ENCODE data around the gene VWA3B. TPM values are rescaled to one million over a fixed set of nuclear protein-coding genes. Genes with fewer than 3 reads are reported as not detected.

Gene VWA3B
- total RNA-seq, 1 donor from 2014 or later, result 4.1 TPM

GRCh38 chr2:98308068-98308467 lies 221.1 kb downstream of the VWA3B start:
- H3K27me3 Mint-ChIP-seq, result peaks cover 26% of the 10 kb centered on the region
- TF ChIP-seq, protein P1, sequence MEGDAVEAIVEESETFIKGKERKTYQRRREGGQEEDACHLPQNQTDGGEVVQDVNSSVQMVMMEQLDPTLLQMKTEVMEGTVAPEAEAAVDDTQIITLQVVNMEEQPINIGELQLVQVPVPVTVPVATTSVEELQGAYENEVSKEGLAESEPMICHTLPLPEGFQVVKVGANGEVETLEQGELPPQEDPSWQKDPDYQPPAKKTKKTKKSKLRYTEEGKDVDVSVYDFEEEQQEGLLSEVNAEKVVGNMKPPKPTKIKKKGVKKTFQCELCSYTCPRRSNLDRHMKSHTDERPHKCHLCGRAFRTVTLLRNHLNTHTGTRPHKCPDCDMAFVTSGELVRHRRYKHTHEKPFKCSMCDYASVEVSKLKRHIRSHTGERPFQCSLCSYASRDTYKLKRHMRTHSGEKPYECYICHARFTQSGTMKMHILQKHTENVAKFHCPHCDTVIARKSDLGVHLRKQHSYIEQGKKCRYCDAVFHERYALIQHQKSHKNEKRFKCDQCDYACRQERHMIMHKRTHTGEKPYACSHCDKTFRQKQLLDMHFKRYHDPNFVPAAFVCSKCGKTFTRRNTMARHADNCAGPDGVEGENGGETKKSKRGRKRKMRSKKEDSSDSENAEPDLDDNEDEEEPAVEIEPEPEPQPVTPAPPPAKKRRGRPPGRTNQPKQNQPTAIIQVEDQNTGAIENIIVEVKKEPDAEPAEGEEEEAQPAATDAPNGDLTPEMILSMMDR (conservative IDR thresholded peaks at IDR 0.05), result no peak
- H3K4me1 Mint-ChIP-seq (ENCODE audit: unreplicated experiment), result peaks cover 9% of the 10 kb centered on the region
- no peak overlapping the region for H3K4me3 Mint-ChIP-seq
- no peaks in the 10 kb centered on the region for H3K9me3 Mint-ChIP-seq
- no peak for DNase-seq (ENCODE audit: extremely low spot score, unreplicated experiment)
- no peaks in the 10 kb centered on the region for H3K36me3 Mint-ChIP-seq
- H3K27ac Mint-ChIP-seq, result no peak overlapping the region

DNA sequence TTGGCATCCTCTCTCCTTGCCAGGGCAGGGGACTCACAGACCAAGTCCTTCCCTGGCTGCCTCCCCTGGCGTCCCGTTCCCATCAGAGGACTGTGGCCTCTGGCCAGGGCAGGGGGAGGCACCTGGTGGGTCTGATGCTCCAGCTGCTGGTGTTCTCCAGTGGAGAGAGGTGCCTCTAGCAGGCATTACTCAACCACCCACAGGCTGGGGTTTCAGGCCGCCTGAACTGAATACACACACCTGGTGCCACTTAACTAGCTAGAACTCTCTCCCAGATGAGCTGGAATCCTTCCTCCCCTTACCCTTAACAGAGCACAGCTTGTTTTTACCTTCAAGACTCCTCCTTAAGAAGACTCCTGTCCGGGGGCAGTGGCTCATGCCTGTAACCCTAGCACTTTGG lies 221.6 kb downstream of the VWA3B start:
- H3K27ac Mint-ChIP-seq, result no peak overlapping the region
- H3K4me1 Mint-ChIP-seq (ENCODE audit: unreplicated experiment), result peaks cover 9% of the 10 kb centered on the region
- H3K9me3 Mint-ChIP-seq, result no peaks in the 10 kb centered on the region
- H3K4me3 Mint-ChIP-seq, result no peak overlapping the region
- peaks cover 26% of the 10 kb centered on the region for H3K27me3 Mint-ChIP-seq
- TF ChIP-seq, protein P1 (conservative IDR thresholded peaks at IDR 0.05), result no peak
- DNase-seq (ENCODE audit: extremely low spot score, unreplicated experiment), result no peak
- no peaks in the 10 kb centered on the region for H3K36me3 Mint-ChIP-seq

GRCh38 chr2:98309580-98309979 lies 222.6 kb downstream of the VWA3B start:
- H3K27ac Mint-ChIP-seq, result no peak overlapping the region
- H3K27me3 Mint-ChIP-seq, result peaks cover 25% of the 10 kb centered on the region
- DNase-seq (ENCODE audit: extremely low spot score, unreplicated experiment), result no peak
- H3K4me3 Mint-ChIP-seq, result no peak overlapping the region
- H3K36me3 Mint-ChIP-seq, result no peaks in the 10 kb centered on the region
- H3K4me1 Mint-ChIP-seq (ENCODE audit: unreplicated experiment), result peaks cover 9% of the 10 kb centered on the region
- TF ChIP-seq, protein P1 (conservative IDR thresholded peaks at IDR 0.05), result no peak
- no peaks in the 10 kb centered on the region for H3K9me3 Mint-ChIP-seq

DNA sequence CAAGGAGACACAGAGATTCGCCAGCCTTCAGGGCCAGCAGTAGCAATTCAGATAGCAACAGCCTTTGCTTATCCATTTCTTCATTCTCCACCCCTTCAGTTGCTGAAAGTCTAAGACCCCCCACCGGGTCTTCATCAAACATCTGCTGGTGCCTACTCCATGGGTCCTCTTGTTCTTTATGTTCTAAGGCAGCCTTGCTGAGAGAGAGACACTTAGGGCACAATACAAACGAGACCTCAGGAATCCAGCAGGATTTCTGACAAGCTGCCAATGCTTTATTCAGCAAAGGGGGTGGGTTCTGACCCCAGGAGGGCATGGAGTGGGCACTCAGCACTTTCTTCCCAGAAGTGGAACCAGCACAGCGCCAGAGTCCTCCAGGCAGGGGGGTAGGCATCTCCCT lies 223.0 kb downstream of the VWA3B start:
- Mint-ChIP-seq H3K4me1 (ENCODE audit: unreplicated experiment) (peaks cover 9% of the 10 kb centered on the region), H3K4me3 (no peak overlapping the region), H3K9me3 (no peaks in the 10 kb centered on the region), H3K27me3 (peaks cover 21% of the 10 kb centered on the region), H3K36me3 (no peaks in the 10 kb centered on the region), H3K27ac (no peak overlapping the region)
- DNase-seq (ENCODE audit: extremely low spot score, unreplicated experiment), result no peak
- TF ChIP-seq, protein P1 (conservative IDR thresholded peaks at IDR 0.05), result no peak

- Mint-ChIP-seq H3K4me1 (ENCODE audit: unreplicated experiment) (peaks cover 9% of the 10 kb centered on the region), H3K27me3 (peaks cover 15% of the 10 kb centered on the region), H3K9me3 (no peaks in the 10 kb centered on the region), H3K4me3 (no peak overlapping the region), H3K27ac (no peak overlapping the region), H3K36me3 (no peaks in the 10 kb centered on the region)
- TF ChIP-seq, protein P1 (conservative IDR thresholded peaks at IDR 0.05), result no peak
- no peak for DNase-seq (ENCODE audit: extremely low spot score, unreplicated experiment)
These were observed 224.1 kb downstream of the VWA3B start for GRCh38 chr2:98311090-98311489.

Data from type B pancreatic cell (in vitro differentiated cells).